NOMO-1 treated with DMSO at 0.1 percent for 48 hours (cell line): ENCODE results near the gene SPPL3.
"Not testable (repeated sequence)": the region's sequence is repeated elsewhere in the genome, so short reads cannot be mapped to it uniquely, and the experiment has no call there.

Source experiments
- DNase-seq: peaks from one replicate; lab custom pipeline; 2025; ENCODE audit not compliant: unreplicated experiment; lab: John Stamatoyannopoulos, UW

SPPL3 gene

DNA sequence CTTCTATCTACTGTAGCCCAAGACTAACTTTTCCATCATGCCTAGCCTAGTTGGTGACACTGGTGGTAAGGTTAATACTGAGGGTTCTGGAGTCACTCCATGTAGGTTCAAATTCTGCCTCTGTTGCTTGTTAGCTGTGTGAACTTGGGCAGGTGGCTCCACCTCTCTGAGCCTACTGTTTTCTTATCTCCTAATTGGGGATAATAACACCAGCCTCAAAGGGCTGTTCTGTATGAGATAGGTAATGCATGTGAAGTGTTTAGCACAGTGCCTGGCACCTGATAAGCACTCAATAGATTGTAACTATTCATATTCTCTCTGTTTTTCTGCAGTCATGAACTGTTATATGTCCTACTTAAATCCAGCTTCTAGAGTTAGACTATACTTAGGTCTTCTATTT lies 17.5 kb upstream of the SPPL3 start:
- DNase-seq: no peak

DNA sequence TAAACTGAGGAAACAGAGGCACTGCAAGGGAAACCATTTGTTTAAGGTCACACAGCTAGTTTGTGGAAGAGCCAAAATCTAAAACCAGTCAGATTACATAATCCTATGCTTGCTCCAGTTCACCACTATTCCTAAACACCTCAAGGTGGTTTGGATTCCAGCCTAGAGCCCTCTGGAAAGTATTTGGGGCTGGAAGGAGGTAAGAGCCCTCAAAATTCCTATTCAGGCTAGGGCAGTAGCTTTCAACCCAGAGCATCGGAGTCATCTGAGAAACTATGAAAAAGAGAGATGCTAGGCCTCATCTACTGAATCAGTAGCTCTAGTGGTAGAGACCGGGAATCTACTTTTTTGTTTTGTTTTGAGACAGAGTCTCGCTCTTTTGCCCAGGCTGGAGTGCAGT lies 16.0 kb upstream of the SPPL3 start:
- DNase-seq: no peak

DNA sequence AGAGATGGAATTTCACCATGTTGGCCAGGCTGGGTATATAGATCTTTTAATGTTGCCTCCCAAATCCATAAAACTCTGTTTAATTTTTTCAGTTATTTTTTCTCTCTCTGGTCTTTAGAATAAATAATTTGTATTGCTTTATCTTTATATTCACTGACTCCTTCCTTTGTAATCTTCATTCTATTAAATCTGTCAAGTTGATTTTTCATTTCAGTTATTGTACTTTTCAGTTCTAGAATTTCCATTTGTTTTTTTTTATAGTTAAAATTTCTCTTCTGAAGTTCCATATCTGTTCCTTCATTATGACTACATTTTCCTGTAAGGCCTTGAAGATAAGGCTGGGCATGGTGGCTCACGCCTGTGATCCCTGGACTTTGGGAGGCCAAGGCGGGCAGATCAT lies 13.6 kb upstream of the SPPL3 start:
- DNase-seq: no peak

DNA sequence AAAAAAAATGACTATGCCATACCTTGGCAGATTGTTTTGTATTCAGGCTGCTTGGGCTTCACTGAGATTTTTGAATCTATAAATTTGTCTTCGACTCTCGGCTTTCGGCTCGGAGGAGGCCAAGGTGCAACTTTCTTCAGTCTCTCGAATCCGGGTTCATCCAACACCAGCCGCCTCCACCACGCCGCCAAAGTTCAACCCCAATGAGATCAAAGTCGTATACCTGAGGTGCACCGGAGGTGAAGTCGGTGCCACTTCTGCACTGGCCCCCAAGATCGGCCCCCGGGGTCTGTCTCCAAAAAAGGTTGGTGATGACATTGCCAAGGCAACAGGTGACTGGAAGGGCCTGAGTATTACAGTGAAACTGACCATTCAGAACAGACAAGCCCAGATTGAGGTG lies 12.4 kb upstream of the SPPL3 start:
- DNase-seq: no peak

DNA sequence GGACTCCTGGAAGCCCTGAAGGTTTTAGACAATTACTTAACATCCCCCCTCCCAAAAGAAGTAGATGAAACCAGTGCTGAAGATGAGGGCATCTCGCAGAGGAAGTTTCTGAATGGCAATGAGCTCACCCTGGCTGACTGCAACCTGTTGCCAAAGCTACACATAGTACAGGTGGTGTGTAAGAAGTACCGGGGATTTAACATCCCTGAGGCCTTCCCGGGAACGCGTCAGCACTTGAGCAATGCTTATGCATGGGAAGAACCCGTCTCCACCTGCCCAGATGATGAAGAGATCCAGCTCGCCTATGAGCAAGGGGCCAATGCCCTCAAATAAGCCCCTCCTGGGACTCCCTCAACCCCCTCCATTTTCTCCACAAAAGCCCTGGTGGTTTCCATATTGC lies 10.6 kb upstream of the SPPL3 start:
- DNase-seq: no peak

DNA sequence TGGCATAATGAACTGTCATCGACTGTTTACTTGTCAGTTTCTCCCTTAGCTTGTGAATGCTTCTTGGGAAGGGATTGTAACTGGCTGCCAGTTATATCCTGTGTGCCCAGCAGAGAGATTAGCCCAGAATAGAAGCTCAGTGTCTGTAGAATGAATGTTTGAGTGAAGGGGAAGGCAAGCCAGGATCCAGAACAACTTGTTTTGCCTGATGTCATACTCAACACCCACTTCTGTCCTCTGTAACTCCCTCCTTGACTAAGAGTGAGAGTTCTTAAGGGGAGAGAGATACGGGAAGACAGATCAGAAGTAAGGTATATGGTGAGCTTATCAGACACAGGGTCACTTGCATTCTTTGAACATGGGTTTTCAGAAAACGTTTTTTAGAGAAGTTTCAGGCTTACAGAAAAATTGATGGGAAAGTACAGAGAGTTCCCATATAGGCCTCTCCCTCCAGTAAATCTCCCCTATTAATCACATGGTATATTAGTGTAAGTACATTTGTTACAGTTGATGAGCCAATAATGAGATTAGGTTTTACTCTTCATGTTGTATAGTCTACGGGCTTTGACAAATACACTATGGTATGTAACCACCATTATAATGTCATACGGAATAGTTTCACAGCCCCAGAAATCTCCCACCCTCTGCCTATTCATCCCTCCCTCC lies 5.6 kb upstream of the SPPL3 start:
- no peak for DNase-seq

DNA sequence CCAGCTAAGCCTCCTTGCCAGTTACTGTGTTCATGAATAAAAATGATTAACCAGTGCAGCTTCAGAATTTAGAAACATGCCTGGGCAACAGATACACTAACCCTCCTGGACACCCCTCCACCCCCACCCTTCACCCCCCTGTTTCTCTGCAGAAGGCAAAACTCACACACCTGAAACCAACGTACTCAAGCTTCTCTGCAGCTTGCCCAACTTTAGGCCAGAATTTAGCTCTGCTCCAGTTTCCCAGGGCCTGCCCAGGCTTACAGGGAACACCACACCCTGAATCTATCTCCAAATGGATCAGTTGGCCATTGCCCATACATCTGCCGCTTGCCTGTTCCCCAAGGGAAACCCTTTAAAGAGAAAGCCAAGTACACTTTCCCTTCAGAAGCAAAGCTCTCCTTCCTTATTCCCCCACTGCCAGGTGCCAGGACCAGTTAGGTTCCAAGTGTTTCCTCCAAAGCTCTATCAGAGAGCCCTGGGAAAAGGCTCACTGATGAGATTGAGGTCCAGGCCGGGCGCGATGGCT lies 1.8 kb upstream of the SPPL3 start:
- no peak for DNase-seq

DNA sequence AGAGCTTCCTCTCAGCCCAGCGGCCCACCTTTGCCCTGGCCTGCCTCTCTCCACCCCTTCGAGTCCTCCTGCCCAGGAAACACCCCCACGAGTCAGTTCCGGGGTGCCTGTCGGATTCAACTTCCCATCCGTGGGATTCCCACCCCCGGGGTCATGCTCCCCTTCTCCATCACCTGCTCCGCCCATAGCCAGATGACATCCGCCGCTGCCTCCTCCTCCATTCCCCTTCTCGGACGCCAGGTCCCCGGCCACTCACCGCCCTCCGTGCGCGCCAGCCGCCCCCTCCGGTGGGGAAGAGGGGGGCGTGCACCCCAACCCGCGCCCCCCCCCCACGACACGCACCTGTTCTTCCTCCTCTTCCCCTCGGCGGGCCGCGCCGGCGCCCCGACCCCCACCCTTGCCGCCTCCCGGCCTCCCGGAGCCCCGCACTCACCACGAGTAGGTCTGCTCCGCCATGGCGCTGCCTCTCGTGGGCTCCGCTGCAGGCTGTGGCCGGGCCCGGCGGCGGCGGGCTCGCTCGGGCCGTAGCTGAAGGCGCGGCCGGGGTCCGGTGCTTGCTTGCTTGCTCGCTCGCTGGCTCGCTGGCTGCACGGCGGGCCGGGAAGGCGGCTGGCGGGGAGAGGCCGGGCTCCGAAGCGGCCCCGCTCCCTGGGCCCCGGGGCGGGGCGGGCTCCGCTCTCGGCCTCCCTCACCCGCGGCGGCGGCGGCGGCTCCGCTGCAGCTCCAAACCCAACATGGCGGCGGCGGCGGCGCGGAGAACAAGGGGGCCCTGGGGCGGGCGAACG lies 554 bp downstream of the SPPL3 start:
- DNase-seq: peak; percentile 7

DNA sequence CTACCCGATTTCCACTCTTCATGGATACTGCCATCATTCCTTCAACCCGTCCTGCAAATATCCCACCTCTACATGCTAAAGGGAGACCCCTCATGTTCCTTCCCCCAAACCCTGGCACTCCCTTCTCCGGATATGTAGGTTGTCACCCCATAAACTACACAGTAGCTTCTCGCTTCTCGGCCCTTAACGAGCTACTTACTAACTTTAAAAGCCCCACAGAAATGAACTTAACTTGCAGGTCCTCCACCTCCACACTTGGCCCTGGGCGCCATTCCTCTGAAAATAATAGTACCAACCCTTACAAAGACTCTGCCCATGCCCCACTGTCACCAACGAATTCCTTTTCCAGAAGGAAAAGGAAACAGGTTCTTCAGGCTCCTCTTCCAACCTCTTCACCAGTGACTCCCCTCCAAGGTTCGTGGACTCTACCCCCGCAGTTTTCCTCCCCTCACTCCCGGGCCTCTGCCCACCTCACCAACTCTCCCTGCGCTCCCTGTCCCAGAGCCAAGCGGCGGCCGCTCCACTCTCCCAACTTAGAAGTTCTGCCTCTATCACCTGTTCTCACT lies 1.2 kb downstream of the SPPL3 start:
- no peak for DNase-seq

DNA sequence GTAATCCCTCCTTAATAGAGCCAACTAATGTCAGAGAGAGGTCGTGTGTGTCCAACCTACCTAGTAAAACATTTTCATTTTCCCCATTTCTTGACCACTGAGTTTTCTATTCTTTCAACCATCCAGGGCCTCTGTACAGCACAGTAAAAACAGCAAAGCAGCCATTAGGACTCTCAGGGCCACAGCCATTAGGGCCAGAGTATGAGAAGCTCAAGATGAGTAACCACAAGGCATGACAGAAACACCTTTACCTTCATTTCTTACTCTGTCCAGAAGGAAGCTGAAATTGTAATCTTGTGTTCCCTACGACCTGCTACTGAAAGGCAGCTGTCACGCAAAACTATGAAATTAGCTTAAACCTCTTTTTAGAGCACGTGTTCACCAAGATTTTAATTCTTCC lies 2.3 kb downstream of the SPPL3 start:
- DNase-seq: no peak

DNA sequence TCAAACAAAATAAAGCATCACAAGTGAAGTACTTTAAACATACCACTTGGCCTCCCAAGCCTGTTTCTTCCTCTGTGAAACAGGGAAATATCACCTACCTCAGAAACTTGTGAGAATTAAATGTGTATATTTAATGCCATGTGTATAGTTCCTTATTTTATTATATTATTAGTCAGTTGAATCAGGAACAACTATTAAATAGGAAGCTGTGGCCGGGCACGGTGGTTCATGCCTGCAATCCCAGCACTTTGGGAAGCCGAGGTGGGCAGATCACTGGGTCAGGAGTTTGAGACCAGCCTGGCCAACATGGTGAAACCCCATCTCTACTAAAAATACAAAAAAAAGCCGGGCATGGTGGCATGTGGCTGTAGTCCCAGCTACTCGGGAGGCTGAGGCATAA lies 3.1 kb downstream of the SPPL3 start:
- DNase-seq: not testable (repeated sequence)

DNA sequence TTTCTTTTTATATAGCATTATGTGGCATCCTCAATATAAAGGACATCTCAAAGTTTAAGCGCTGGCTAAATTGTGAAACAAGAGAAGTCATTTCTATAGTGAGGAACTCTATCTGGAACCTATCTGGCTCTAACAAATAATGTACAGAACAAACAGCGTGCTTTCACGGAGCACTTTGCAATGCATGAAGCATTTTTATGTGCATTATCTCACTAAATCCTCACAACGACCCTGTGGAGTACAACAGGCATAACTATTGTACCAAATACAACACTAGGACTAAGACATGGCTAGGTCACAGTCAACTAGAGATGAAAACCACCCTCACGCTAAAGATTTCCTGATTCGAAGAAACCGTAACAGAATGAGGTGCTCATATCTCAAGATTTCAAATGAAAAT lies 8.6 kb downstream of the SPPL3 start:
- DNase-seq: no peak

DNA sequence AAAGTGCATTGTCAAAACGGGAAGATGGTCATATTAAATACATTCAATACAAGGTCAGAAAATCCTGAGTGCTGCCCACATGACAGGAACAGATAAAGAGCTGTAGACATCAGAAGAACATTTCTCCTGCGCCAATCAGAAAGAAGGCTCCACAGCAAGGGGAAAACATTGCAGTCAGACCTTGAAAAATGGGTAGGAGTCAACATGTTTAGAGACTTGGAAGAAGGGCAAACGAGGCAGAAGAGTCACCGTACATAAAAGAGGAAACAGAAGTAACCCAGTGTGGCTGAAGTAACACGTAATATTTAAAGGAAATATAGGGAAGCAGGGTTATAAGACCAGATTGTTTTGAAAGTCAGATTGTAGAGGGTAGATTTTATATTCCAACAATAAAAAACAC lies 11.9 kb downstream of the SPPL3 start:
- peak; percentile 85 for DNase-seq

DNA sequence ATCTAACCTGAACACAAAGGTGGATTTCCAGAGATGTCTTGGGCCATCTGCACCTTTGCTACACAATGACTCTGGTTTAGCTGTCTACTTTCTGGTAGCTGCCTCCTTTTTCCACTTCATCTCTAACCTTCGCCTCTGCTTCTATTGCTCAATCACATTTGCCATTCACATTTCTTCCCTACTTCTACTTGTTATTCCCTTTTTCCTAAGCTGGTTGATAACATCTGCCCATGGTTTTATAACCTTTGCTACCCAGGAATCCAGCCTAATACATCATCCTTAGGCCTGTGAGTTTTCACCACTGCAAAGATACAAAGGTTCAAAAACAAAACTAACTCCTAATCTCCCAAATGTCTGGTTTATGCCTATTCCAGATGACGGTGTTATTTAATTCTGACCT lies 13.2 kb downstream of the SPPL3 start:
- DNase-seq: no peak

DNA sequence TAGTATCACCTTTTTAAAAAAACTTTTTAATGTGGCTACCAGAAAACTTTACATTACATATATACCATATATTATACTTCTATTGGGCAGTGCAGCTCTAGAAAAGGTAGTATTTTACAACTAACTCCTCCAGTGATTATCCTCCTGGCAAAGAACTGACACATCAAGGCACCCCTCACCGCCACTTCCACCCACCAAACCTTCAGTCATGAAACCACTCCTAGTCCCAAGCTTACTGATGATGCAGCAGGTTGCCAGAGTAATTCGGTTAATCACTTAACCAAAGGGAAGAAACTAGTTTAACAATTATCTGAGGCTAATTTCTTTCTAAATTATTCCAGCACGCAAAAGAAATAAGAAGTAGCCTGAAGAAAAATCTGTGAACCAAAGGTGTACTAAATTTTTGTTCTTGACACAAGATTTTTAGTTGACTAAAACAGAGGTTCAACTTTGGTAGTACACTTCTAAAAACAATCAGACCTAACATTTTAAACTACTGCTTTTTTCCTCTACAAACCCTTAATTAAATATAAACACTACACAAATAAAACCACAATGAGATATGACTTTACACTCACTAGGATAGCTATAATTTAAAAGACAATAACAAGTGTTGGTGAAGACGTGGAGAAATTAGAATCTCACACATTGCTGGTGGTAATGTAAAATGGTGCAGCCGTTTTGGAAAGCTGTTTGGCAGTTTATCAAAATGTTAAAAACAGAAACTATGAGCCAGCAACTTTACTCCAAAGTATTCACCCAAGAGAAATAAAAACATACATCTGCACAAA lies 16.7 kb downstream of the SPPL3 start:
- no peak for DNase-seq

DNA sequence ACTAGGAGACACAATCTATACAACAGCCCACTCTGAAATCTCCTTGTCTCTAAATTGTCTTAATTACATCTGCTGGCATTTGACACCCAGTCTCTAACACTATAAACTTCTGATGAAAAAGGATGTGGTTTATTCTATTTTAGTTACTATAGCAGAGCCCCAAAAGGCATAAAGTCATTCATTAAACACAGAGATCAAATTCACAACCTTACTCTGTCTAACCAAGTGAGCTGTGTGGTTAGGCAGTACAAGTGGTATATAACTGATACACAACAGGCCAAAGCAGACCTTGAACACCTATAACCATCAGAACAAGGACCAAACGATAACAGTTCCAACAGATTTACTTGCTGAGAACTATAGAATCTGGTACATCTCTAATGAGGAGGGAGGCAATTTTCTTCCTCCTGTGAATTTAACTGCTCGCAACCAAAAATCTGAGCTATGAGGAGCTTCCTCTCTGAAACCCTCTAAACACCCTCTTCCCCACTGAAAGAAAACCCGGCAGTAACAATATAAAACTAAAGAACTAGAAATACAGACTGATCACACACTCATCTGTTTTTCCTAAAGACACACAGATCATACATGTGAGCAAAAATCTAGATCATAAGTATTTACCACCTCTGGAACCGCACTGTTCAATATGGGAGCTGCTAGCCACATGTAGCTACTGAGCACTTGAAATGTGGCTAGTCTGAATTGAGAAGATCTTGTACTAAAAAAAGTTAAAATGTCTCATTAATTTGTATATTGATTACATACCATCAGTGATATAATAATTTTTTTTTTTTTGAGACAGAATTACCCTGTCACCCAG lies 17.7 kb downstream of the SPPL3 start:
- peak; percentile 19 for DNase-seq

DNA sequence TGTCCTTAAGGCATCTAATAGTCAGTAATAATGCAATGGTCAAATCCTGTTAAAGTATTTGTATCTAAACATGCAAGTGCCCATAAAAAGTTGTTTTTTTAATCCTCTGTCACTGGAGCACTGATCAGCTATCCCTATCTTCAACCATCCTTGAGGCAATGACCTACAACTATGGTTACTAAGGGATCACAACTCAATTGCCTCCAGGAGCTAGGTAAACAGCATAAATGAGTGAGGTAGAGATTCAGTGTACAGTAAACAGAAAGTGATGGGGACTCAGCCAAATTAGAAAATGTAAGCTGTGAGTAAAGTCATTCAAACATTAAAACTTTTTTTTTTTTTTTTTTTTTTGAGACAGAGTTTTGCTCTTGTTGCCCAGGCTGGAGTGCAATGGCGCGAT lies 18.6 kb downstream of the SPPL3 start:
- no peak for DNase-seq

DNA sequence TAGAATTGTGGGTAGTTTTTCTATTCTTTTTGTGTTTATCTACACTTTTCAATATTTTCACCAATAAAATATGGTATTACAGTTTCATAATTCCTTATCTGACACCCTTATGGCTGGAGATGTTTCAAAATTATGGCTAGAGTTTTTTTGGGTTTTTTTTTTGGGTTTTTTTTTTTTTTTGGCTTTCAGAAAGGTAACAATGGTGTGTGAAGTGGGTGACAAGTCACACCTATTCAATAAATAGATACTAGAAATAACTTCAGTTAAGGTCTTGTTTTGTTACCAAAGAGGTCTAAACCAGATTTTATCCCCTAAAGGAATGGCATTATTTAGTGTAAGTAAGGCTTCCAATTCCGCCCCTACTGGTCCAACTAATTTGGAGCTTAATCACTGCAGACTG lies 19.5 kb downstream of the SPPL3 start:
- DNase-seq: no peak

DNA sequence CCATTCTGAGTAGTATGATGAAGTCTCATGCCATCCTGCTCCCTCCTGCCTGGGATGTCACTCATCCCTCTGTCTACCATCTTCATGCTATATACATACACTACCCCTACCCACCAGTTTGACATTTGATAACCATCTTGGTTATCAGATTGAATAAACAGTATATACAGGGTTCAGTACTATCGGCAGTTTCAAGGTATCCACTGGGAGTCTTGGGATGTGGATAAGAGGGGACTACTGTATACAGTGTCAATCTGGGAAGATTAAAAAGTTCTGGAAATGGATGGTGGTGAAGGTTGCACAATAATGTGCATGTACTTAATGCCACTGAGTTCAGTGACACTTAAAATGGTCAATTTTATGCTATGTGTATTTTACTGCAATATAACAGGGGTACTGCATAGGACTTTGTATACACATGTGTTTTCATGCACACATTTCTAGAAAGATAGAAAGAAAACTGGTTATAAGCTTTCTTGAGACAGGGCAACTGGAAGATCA lies 22.1 kb downstream of the SPPL3 start:
- DNase-seq: no peak

DNA sequence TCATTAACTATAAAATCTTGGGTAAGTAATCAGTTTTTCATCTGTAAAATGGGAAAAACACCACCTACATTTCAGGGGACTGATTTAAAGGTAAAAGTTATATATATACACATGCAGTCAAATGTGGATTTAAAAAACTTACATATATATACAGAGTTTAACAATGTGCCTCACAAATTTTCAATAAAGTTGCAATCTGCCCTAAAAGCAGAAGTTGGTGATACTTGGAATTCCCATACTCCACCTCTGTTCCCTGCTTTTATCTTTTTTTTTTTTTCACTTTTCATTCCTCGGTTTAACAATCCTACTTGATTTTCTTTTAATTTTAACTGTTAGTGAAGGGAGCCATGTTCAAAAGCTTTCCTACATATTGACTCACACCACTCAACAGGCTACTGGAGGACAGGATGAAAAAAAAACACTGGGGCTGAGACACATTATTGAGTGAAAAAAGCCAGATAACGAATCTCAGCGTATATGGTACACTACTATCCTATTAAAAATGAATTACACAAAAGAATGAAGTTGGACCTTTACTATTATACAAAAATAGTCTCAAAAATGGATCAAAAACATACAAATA lies 24.3 kb downstream of the SPPL3 start:
- DNase-seq: no peak
